GM06990 (cell line): ENCODE data around the gene C16orf96.
A peak's percentile ranks its signal among the peaks of the same experiment; 100 is the strongest.

ENCODE experiments used
- DNase-seq: peaks from one replicate; pipeline ENCODE4 v3.0.0-alpha.2; 2011; ENCODE audit not compliant: insufficient read length; ENCODE audit errors: extremely low read depth
- H3K27me3 ChIP-seq: replicated peaks from 2 replicates; pipeline ENCODE4 v1.6.0; 2011; ENCODE audit warnings: low read length; ENCODE audit not compliant: control insufficient read depth, insufficient read depth
- H3K36me3 ChIP-seq: 2 replicates; pipeline ENCODE4 v1.5.1; 2011; ENCODE audit warnings: low read length; ENCODE audit not compliant: control insufficient read depth, insufficient read depth
- H3K4me3 ChIP-seq: replicated peaks from 2 replicates; pipeline ENCODE4 v1.5.1; 2011; ENCODE audit warnings: low read depth, mild to moderate bottlenecking, control low read depth, low read length
- TF ChIP-seq, protein P1 (sequence below): IDR thresholded peaks from 2 replicates; pipeline ENCODE4 v1.5.1; 2011; ENCODE audit warnings: low read length, control low read depth, mild to moderate bottlenecking, inconsistent platforms; ENCODE audit not compliant: insufficient read depth, poor library complexity, severe bottlenecking

The C16orf96 gene

GRCh38 chr16:4513881-4514280 is 42.3 kb upstream of the C16orf96 start:
- no peak for DNase-seq
- no peaks in the 10 kb centered on the region for H3K27me3 ChIP-seq
- no peak overlapping the region for H3K4me3 ChIP-seq
- TF ChIP-seq, protein P1, sequence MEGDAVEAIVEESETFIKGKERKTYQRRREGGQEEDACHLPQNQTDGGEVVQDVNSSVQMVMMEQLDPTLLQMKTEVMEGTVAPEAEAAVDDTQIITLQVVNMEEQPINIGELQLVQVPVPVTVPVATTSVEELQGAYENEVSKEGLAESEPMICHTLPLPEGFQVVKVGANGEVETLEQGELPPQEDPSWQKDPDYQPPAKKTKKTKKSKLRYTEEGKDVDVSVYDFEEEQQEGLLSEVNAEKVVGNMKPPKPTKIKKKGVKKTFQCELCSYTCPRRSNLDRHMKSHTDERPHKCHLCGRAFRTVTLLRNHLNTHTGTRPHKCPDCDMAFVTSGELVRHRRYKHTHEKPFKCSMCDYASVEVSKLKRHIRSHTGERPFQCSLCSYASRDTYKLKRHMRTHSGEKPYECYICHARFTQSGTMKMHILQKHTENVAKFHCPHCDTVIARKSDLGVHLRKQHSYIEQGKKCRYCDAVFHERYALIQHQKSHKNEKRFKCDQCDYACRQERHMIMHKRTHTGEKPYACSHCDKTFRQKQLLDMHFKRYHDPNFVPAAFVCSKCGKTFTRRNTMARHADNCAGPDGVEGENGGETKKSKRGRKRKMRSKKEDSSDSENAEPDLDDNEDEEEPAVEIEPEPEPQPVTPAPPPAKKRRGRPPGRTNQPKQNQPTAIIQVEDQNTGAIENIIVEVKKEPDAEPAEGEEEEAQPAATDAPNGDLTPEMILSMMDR = no peak
- H3K36me3 ChIP-seq = peaks cover 28% of the 10 kb centered on the region

DNA sequence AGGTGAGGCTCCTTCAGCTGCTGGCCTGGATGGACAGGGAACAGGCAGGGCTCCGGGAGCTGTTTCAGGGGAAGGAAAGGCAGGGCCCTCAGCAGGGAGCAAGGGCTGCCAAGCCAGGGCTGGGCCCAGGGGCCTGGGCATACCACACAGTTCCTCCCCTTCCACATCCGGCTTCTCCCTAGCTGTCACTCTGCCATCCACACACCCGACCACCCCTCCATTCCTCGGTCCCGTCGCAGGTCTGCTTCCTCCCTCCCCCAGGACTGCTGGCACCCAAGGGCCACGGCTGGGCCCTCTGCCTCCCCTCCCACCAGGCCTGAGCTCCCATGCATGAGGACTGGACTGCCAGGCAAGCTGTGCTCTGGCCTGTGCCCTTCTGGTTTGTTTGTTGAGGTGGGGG is 41.5 kb upstream of the C16orf96 start:
- TF ChIP-seq, protein P1 = no peak
- no peak overlapping the region for H3K4me3 ChIP-seq
- H3K27me3 ChIP-seq = no peaks in the 10 kb centered on the region
- H3K36me3 ChIP-seq = peaks cover 24% of the 10 kb centered on the region
- no peak for DNase-seq

DNA sequence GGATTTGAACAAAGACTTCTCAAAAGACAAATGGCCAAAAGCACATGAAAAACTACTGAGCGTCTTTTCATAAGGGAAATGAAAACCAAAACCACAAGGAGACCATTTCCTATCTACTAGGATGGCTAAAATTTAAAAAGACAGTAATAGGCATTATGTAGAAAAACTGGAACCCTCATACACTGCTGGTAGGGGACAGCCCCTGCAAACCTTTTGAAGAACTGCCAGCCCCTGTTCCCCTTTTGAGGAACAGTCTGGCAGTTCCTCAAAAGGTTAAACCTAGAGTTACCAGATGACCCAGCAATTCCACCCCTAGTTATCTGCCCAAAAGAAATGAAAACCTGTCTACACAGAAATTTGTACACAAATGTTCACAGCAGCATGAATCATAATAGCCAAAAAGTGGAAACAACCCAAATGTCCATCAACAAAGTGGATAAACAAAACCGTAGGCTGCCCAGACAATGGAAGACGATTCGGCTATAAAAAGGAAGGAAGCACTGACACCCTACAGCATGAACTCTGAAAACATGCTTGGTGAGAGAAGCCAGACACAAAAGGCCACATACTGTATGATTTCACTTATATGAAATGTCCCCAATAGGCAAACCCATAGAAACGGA is 40.4 kb upstream of the C16orf96 start:
- peak overlapping the region; percentile 4; the same call in 1 of the 2 replicates for H3K4me3 ChIP-seq
- DNase-seq = no peak
- H3K27me3 ChIP-seq = no peaks in the 10 kb centered on the region
- TF ChIP-seq, protein P1 = no peak
- H3K36me3 ChIP-seq = peaks cover 16% of the 10 kb centered on the region

DNA sequence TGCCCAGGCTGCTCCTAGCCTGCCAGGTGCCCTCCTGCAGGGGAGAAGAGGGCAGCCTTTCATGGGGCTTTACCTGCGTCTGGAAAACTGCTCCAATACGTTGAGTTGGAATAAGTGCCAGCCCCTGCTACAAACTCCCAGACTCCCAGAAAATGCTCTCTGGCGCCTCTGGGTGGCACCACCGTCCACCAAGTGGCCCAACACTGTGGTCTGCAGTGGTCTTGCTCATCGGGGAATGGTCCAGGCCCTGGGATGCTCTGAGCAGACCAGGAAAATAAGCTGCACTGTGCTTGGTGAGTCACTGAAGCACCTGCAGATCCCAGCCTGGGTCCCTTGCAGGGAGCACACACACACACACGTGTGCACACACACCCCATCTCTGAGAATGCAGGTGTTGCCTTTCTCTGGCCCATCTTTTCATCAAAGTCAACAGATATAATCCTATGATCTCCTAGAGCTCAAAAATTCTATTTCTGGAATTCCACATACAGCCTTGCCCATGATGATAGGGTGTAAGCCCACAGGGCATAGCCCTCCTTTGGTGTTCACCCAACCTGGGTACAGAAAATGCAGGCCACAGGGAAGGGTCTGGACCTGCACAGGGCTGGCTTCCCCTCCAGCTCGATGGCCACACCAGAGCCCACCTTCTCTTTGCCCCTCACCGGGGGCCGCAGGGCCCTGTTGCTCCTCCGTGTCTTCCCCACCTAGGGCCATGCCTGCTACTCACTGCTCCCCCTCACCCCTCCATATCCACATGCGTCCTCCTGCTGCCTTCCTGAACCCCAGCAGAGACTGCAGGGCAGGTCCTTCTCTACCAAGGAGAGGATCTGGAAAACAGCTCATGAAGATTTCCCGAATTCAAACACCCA is 38.1 kb upstream of the C16orf96 start:
- no peak overlapping the region for H3K4me3 ChIP-seq
- H3K27me3 ChIP-seq = no peaks in the 10 kb centered on the region
- no peak for DNase-seq
- TF ChIP-seq, protein P1 = peak; percentile 57
- H3K36me3 ChIP-seq = peaks cover 1% of the 10 kb centered on the region; the same call in 1 of the 2 replicates

GRCh38 chr16:4519274-4520058 is 36.7 kb upstream of the C16orf96 start:
- Histone ChIP-seq H3K36me3 (peaks cover 1% of the 10 kb centered on the region; the same call in 1 of the 2 replicates), H3K4me3 (no peak overlapping the region), H3K27me3 (no peaks in the 10 kb centered on the region)
- DNase-seq = no peak
- TF ChIP-seq, protein P1 = no peak
